Smooth muscle cell (in vitro differentiated cells): ENCODE results near the gene KLF9. TPM values are rescaled to one million over a fixed set of nuclear protein-coding genes. Genes with fewer than 3 reads are reported as not detected.

Experiments used
- DNase-seq: peaks from one replicate; lab custom pipeline; 2025; ENCODE audit not compliant: unreplicated experiment; lab: John Stamatoyannopoulos, UW
- H2AFZ ChIP-seq: fragments of 200-600 bp; sonication (generic); 2 replicates; pipeline ENCODE4 v1.6.0; 2016; ENCODE audit warnings: antibody characterized with exemption, low read depth, mild to moderate bottlenecking
- H3F3A ChIP-seq: fragments of 200-600 bp; sonication (generic); 2 replicates; pipeline ENCODE4 v1.6.0; 2017; ENCODE audit warnings: antibody characterized with exemption, low read depth
- H3K27ac ChIP-seq: fragments of 200-600 bp; sonication (generic); 2 replicates; pipeline ENCODE4 v1.5.1; 2016; ENCODE audit warnings: low read depth, mild to moderate bottlenecking
- H3K27me3 ChIP-seq: fragments of 200-600 bp; sonication (generic); 2 replicates; pipeline ENCODE4 v1.6.1; 2016; ENCODE audit warnings: low read depth, mild to moderate bottlenecking
- H3K36me3 ChIP-seq: fragments of 200-600 bp; sonication (generic); 2 replicates; pipeline ENCODE4 v1.5.1; 2016; ENCODE audit warnings: low read depth
- H3K4me1 ChIP-seq: fragments of 200-600 bp; sonication (generic); 2 replicates; pipeline ENCODE4 v1.5.1; 2016; ENCODE audit warnings: low read depth
- H3K4me2 ChIP-seq: fragments of 200-600 bp; sonication (generic); 2 replicates; pipeline ENCODE4 v1.6.0; 2016; ENCODE audit warnings: mild to moderate bottlenecking
- H3K4me3 ChIP-seq: fragments of 200-600 bp; sonication (generic); 2 replicates; pipeline ENCODE4 v1.5.1; 2016; ENCODE audit warnings: mild to moderate bottlenecking
- H3K79me2 ChIP-seq: fragments of 200-600 bp; sonication (generic); 2 replicates; pipeline ENCODE4 v1.6.0; 2016; ENCODE audit warnings: low read depth, mild to moderate bottlenecking
- H3K9ac ChIP-seq: fragments of 200-600 bp; sonication (generic); 2 replicates; pipeline ENCODE4 v1.6.0; 2016; ENCODE audit warnings: low read depth
- H3K9me3 ChIP-seq: fragments of 200-600 bp; sonication (generic); replicated peaks from 2 replicates; pipeline ENCODE4 v1.5.1; 2016; ENCODE audit warnings: low read depth
- H4K20me1 ChIP-seq: fragments of 200-600 bp; sonication (generic); 2 replicates; pipeline ENCODE4 v1.6.0; 2016; ENCODE audit warnings: low read depth
- WGBS: methylation state at CpG from one replicate; pipeline ENCODE4 v1.1.7; 2016; ENCODE audit warnings: low lambda C conversion rate; 5-methylcytosine and 5-hydroxymethylcytosine counted together
- polyA plus RNA-seq: library from polyadenylated mRNA; unstranded; fragments of >200 nt; fragmentation: Nextera tagmentation; extraction: Ambion mirVana; gene quantifications from 2 replicates; pipeline ENCODE4 v1.2.1, GENCODE V29; 2016
- total RNA-seq: library from RNA; depleted of rRNA; stranded (reverse); fragments of >200 nt; gene quantifications from 2 replicates; pipeline ENCODE4 v1.2.3, GENCODE V29; 2014
- TF ChIP-seq, protein P1 (sequence below): fragments of 200-600 bp; sonication (generic); IDR thresholded peaks from 2 replicates; pipeline ENCODE4 v1.5.1; 2017; ENCODE audit warnings: borderline replicate concordance, mild to moderate bottlenecking, antibody characterized with exemption; ENCODE audit not compliant: insufficient read depth, poor library complexity, severe bottlenecking

The KLF9 gene
- total and polyA plus RNA-seq, 2 experiments from 2014 or later, result 2.9 to 13.5 TPM

- 78% methylated on average over 6 of the region's 6 CpGs for WGBS
- peaks cover 16% of the 10 kb centered on the region for H3F3A ChIP-seq
- TF ChIP-seq, protein P1, sequence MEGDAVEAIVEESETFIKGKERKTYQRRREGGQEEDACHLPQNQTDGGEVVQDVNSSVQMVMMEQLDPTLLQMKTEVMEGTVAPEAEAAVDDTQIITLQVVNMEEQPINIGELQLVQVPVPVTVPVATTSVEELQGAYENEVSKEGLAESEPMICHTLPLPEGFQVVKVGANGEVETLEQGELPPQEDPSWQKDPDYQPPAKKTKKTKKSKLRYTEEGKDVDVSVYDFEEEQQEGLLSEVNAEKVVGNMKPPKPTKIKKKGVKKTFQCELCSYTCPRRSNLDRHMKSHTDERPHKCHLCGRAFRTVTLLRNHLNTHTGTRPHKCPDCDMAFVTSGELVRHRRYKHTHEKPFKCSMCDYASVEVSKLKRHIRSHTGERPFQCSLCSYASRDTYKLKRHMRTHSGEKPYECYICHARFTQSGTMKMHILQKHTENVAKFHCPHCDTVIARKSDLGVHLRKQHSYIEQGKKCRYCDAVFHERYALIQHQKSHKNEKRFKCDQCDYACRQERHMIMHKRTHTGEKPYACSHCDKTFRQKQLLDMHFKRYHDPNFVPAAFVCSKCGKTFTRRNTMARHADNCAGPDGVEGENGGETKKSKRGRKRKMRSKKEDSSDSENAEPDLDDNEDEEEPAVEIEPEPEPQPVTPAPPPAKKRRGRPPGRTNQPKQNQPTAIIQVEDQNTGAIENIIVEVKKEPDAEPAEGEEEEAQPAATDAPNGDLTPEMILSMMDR, result no peak
- DNase-seq, result no peak
- no peak overlapping the region for H3K27ac ChIP-seq
- H3K4me1 ChIP-seq, result peaks cover 13% of the 10 kb centered on the region
- H2AFZ ChIP-seq, result no peak overlapping the region
- H3K27me3 ChIP-seq, result no peaks in the 10 kb centered on the region
- no peak overlapping the region for H3K4me3 ChIP-seq
- H4K20me1 ChIP-seq, result no peaks in the 10 kb centered on the region
- H3K36me3 ChIP-seq, result no peaks in the 10 kb centered on the region
- no peaks in the 10 kb centered on the region for H3K79me2 ChIP-seq
- no peak overlapping the region for H3K9ac ChIP-seq
- no peak overlapping the region for H3K4me2 ChIP-seq
- H3K9me3 ChIP-seq, result no peaks in the 10 kb centered on the region
These were observed 8.1 kb upstream of the KLF9 start for GRCh38 chr9:70422371-70423043.

- H2AFZ ChIP-seq, result no peak overlapping the region
- no peak for DNase-seq
These were observed 7.1 kb upstream of the KLF9 start for GRCh38 chr9:70421272-70422180.

DNA sequence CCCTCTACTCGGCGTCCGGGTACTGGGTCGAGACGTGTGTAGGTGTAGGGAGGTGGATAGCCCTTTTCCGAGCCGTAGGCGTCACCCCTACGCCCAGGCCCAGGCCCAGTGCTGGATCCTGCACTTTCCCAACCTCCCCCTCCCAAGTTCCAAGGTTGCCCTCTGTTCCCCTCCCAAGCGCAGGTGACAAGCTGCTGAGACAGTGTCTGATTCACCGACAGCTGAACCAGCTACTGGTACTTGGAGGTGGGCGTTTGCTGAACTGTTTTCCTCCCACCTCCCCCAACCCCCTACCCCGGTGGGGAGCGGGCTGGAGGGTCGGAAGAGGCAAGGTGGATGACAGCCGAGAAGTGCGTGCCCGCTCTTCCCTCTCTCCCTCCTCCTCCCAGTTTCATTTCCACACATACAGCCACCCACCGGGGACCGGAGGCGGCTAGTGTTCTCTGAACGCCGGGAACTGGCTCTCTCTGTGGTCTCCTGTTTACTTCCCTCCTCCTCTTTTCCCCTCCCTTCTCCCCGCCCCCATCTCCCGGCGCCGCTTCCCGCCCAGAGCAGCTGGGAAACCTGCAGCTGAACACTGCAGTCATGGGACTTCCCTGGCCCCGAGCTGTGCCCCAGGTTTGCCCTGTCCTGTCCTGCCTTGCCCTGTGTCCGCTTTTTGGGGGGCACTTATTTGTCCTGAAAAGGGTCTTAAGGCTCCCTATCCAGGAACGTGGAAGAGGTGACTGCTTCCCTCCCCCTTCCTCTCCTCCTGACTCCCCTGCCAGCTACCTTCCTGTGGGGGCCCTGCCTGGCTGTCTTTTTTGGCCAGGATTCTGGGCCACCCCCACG, 6.2 kb upstream of the KLF9 start:
- H3K4me1 ChIP-seq, result peaks cover 13% of the 10 kb centered on the region
- H3K27me3 ChIP-seq, result no peaks in the 10 kb centered on the region
- H3F3A ChIP-seq, result peaks cover 16% of the 10 kb centered on the region
- no peaks in the 10 kb centered on the region for H3K9me3 ChIP-seq
- no peaks in the 10 kb centered on the region for H3K79me2 ChIP-seq
- H3K4me3 ChIP-seq, result peak overlapping the region; percentile 61
- WGBS, result 1% methylated on average over 25 of the region's 32 CpGs
- TF ChIP-seq, protein P1, result no peak
- H3K36me3 ChIP-seq, result no peaks in the 10 kb centered on the region
- peak overlapping the region; percentile 90 for H3K27ac ChIP-seq
- H4K20me1 ChIP-seq, result no peaks in the 10 kb centered on the region
- H3K4me2 ChIP-seq, result peak overlapping the region; percentile 97
- peak overlapping the region; percentile 1 for H2AFZ ChIP-seq
- H3K9ac ChIP-seq, result peak overlapping the region; percentile 84
- DNase-seq, result peak; percentile 43

More at GRCh38 chr9:70421272-70422180, 7.1 kb upstream of the KLF9 start:
- H3K9ac ChIP-seq, result no peak overlapping the region
- H3K79me2 ChIP-seq, result no peaks in the 10 kb centered on the region
- peak overlapping the region; percentile 90 for H3K27ac ChIP-seq
- H3K4me1 ChIP-seq, result peaks cover 13% of the 10 kb centered on the region
- H3K27me3 ChIP-seq, result no peaks in the 10 kb centered on the region
- 43% methylated on average over 9 of the region's 9 CpGs for WGBS
- H3K9me3 ChIP-seq, result no peaks in the 10 kb centered on the region
- peaks cover 16% of the 10 kb centered on the region for H3F3A ChIP-seq
- no peaks in the 10 kb centered on the region for H3K36me3 ChIP-seq
- H4K20me1 ChIP-seq, result no peaks in the 10 kb centered on the region
- H3K4me2 ChIP-seq, result peak overlapping the region; percentile 97
- TF ChIP-seq, protein P1, result no peak
- peak overlapping the region; percentile 61 for H3K4me3 ChIP-seq
